Natural killer cell (primary cell): Measurements from ENCODE around the gene CEMP1. TPM values are rescaled to one million over a fixed set of nuclear protein-coding genes. Genes with fewer than 3 reads are reported as not detected.
A peak's percentile ranks its signal among the peaks of the same experiment; 100 is the strongest.

Experiments used
- ATAC-seq, 3 donors: fragments of 150-1000 bp in 2 of 3; fragments of 200-7000 bp in 1 of 3; cut with Tn5 transposase; 1 replicate in 1 of 3; 2 replicates in 2 of 3; pipeline ENCODE4 v1.10.0; 2021; ENCODE audit warnings: mild to moderate bottlenecking in 2 of 3, moderate library complexity in 2 of 3
- DNase-seq, 2 donors: peaks; one replicate each; pipeline versions ENCODE4 v3.0.0 to v3.0.0-alpha.2; 2013 to 2021; ENCODE audit warnings: mixed read lengths in 1 of 2
- H3K27ac ChIP-seq: one replicate; pipeline ENCODE4 v1.5.1; 2013; ENCODE audit warnings: mild to moderate bottlenecking, low read length
- H3K27me3 ChIP-seq: one replicate; pipeline ENCODE4 v1.6.1; 2013; ENCODE audit warnings: low read length; ENCODE audit not compliant: control insufficient read depth, insufficient read depth
- H3K36me3 ChIP-seq: one replicate; pipeline ENCODE4 v1.6.1; 2013; ENCODE audit warnings: low read length; ENCODE audit not compliant: control insufficient read depth, insufficient read depth
- H3K4me1 ChIP-seq: one replicate; pipeline ENCODE4 v1.6.1; 2013; ENCODE audit warnings: low read length; ENCODE audit not compliant: control insufficient read depth, insufficient read depth
- H3K4me3 ChIP-seq: one replicate; pipeline ENCODE4 v1.5.1; 2013; ENCODE audit warnings: low read length
- H3K9me3 ChIP-seq: one replicate; pipeline ENCODE4 v1.6.1; 2013; ENCODE audit warnings: low read length; ENCODE audit not compliant: control insufficient read depth, insufficient read depth
- H3K27ac Mint-ChIP-seq, 2 donors: one replicate each; pipeline ENCODE4 v1.8.0; 2022; ENCODE audit warnings: mild to moderate bottlenecking in 2 of 2, mixed read lengths in 2 of 2, moderate library complexity in 1 of 2
- H3K27me3 Mint-ChIP-seq, 2 donors: one replicate each; pipeline ENCODE4 v1.8.0; 2022; ENCODE audit warnings: low read depth in 2 of 2, mixed read lengths in 2 of 2
- H3K36me3 Mint-ChIP-seq: one replicate; pipeline ENCODE4 v1.8.0; 2022; ENCODE audit warnings: mixed read lengths
- H3K4me1 Mint-ChIP-seq, 2 donors: one replicate each; pipeline ENCODE4 v1.8.0; 2022; ENCODE audit warnings: mixed read lengths in 2 of 2
- H3K4me3 Mint-ChIP-seq: one replicate; pipeline ENCODE4 v1.8.0; 2022; ENCODE audit warnings: mild to moderate bottlenecking, moderate library complexity, mixed read lengths
- H3K9me3 Mint-ChIP-seq, 2 donors: one replicate each; pipeline ENCODE4 v1.8.0; 2022; ENCODE audit warnings: mixed read lengths in 2 of 2
- WGBS: methylation state at CpG from one replicate; pipeline ENCODE4 v1.1.7; 2013; ENCODE audit warnings: missing lambda C conversion rate; ENCODE audit not compliant: insufficient coverage; 5-methylcytosine and 5-hydroxymethylcytosine counted together
- intact Hi-C: fragments of 100-400 bp; cut with micrococcal nuclease; formaldehyde crosslinking; loops from one replicate; pipeline ENCODE4 v1.14.2; 2022
- total RNA-seq, 4 donors: library from RNA; stranded (reverse); fragments of 120-200 nt in 1 of 4; gene quantifications; one replicate each; pipeline versions ENCODE4 v1.2.3 to v1.2.4, GENCODE V29; 2013 to 2022
- TF ChIP-seq, protein P1 (sequence below): fragments of 200-600 bp; IDR thresholded peaks from one replicate; pipeline ENCODE4 v1.8.0; 2022; ENCODE audit warnings: antibody characterized with exemption

Gene CEMP1
- total RNA-seq, 3 donors from 2014 or later (not counting 1 experiment from before 2014, with no cell fraction given): 0.28 to 0.56 (median 0.45) TPM

DNA sequence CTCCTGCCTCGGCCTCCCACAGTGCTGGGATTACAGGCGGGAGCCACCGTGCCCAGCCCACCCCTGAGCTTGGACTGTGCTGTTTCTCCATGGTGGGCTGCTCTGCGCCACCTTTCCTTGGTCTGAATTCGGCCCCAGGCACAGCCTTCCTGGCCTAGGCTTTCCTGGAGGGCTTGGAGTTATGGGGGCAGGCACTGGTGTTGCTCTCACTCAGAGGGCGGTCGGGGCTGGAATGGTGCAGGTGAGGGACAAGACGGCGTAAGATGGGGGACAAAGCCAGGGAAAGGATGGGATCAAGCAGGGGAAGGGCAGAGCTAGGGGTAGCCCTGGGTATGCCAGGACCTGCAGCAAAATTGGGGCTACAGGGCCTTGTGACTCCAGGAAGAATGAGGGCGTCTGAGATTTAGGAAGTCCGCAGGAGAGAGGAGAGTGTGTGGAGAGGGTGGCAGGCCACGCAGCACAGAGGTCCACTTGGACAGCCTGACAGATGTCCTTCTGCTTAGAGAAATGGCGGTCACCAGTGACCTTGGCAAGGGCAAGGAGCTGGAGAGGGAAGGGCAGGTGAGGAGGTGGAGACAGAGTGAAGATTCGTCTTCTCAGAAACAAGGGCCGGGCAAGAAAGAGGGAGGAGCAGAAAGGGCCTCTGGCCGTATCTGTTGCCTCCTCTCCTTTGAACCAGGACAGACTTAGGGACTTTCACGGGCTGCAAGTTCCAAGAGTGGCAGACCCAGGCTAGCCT, 19.0 kb downstream of the CEMP1 start:
- Histone ChIP-seq H3K4me3 (no peak overlapping the region), H3K36me3 (peaks cover 1% of the 10 kb centered on the region), H3K27me3 (no peaks in the 10 kb centered on the region), H3K27ac (peak overlapping the region; percentile 91), H3K4me1 (peaks cover 74% of the 10 kb centered on the region), H3K9me3 (no peaks in the 10 kb centered on the region)
- Mint-ChIP-seq H3K4me1 (peaks cover 47 to 59% of the 10 kb centered on the region in 2 donors), H3K36me3 (no peaks in the 10 kb centered on the region), H3K4me3 (peak overlapping the region; percentile 92), H3K9me3 (no peaks in the 10 kb centered on the region), H3K27ac (peak overlapping the region; percentile 89 to 91), H3K27me3 (peaks cover 0 to 4% of the 10 kb centered on the region in 2 donors)
- DNase-seq: no peak
- no peak for ATAC-seq
- intact Hi-C loops: loop anchor here (5.0 kb wide), 1 partner anchor 170 kb away; the partner anchor contains the start of gene ABCA3
- TF ChIP-seq, protein P1, sequence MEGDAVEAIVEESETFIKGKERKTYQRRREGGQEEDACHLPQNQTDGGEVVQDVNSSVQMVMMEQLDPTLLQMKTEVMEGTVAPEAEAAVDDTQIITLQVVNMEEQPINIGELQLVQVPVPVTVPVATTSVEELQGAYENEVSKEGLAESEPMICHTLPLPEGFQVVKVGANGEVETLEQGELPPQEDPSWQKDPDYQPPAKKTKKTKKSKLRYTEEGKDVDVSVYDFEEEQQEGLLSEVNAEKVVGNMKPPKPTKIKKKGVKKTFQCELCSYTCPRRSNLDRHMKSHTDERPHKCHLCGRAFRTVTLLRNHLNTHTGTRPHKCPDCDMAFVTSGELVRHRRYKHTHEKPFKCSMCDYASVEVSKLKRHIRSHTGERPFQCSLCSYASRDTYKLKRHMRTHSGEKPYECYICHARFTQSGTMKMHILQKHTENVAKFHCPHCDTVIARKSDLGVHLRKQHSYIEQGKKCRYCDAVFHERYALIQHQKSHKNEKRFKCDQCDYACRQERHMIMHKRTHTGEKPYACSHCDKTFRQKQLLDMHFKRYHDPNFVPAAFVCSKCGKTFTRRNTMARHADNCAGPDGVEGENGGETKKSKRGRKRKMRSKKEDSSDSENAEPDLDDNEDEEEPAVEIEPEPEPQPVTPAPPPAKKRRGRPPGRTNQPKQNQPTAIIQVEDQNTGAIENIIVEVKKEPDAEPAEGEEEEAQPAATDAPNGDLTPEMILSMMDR: no peak
- WGBS: 97% methylated on average over 17 of the region's 17 CpGs

DNA sequence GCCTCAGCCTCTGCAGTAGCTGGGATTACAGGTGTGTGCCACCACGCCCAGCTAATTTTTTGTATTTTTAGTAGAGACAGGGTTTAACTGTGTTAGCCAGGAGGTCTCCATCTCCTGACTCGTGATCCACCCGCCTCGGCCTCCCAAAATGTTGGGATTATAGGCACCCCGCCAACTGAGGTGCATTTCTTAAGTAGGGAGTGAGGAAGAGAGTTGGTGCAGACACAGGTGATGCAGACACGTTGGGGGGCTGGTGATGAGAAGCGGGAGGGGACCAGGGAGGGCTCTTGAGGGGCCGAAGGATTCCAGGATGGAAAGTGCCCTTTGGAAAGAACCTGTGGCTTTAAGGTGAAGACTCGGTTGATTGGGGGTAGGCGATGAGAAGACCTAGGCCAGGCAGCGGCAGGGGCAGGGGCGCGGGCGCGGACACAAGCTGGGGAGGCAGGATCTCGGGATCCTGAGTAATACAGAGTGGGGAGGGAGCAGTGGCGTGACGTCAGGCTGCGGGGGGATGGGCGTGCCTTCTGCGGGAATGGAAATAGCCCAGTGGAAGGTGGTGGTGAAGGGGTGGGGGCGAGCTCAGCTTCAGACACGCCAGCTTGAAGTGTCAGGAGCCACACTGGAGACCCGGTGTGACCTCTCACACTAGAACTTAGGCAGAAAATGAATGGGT, 19.9 kb downstream of the CEMP1 start:
- no peaks in the 10 kb centered on the region for H3K36me3 Mint-ChIP-seq
- H3K9me3 Mint-ChIP-seq: no peaks in the 10 kb centered on the region
- H3K27ac Mint-ChIP-seq: peak overlapping the region in 1 of 2 donors; percentile 90
- ATAC-seq: no peak
- Histone ChIP-seq H3K36me3 (no peaks in the 10 kb centered on the region), H3K4me3 (no peak overlapping the region), H3K4me1 (peaks cover 73% of the 10 kb centered on the region), H3K9me3 (no peaks in the 10 kb centered on the region), H3K27me3 (no peaks in the 10 kb centered on the region), H3K27ac (no peak overlapping the region)
- 91% methylated on average over 24 of the region's 24 CpGs for WGBS
- peaks cover 38 to 55% of the 10 kb centered on the region in 2 donors for H3K4me1 Mint-ChIP-seq
- TF ChIP-seq, protein P1: no peak
- H3K27me3 Mint-ChIP-seq: peaks cover 0 to 4% of the 10 kb centered on the region in 2 donors
- no peak overlapping the region for H3K4me3 Mint-ChIP-seq
- intact Hi-C loops: loop anchor here (5.0 kb wide), 1 partner anchor 169 kb away; the partner anchor contains the start of gene ABCA3
- DNase-seq: no peak

DNA sequence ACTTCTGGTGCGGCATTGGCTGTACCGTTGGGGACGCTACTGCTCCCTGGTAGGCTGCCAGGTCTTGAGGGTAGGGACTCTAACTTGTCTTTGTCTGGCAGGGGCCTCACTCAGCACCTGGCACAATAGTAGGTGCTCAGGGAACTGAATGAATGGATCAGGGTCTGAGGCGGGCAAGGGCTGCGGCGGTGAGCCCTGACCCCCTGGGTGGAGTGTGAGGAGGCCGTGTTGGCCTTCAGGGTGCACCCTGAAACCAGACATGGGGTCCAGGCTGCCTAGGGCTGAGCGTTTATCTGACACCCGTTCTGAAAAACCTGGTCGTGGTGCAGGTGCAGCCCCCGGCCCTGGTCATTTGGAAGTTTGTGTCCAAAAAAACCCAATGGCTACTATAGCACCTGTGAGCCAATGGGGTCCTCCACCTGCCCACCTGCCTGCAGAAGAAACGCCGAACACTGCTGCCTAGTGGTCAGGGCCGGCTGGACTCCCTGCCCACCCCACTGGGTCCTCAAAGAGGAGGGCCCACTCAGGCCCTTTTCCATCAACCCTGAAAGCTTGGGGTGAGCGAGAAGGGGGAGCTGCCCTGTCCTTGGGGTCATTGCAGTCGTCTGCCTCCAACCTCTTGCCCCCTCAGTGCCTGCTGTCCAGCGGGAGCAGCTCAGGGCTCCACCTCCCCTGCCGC, 22.3 kb downstream of the CEMP1 start:
- intact Hi-C loops: no loop called here

More for the DNA sequence above, 22.3 kb downstream of the CEMP1 start:
- Histone ChIP-seq H3K36me3 (no peaks in the 10 kb centered on the region), H3K9me3 (no peaks in the 10 kb centered on the region), H3K27ac (no peak overlapping the region), H3K27me3 (no peaks in the 10 kb centered on the region), H3K4me1 (peaks cover 55% of the 10 kb centered on the region), H3K4me3 (no peak overlapping the region)
- 91% methylated on average over 18 of the region's 18 CpGs for WGBS
- TF ChIP-seq, protein P1: no peak
- ATAC-seq: no peak
- no peaks in the 10 kb centered on the region for H3K36me3 Mint-ChIP-seq
- H3K9me3 Mint-ChIP-seq: no peaks in the 10 kb centered on the region
- no peak for DNase-seq
- peak overlapping the region in 1 of 2 donors; percentile 90 for H3K27ac Mint-ChIP-seq
- peaks cover 0 to 4% of the 10 kb centered on the region in 2 donors for H3K27me3 Mint-ChIP-seq
- no peak overlapping the region for H3K4me3 Mint-ChIP-seq
- H3K4me1 Mint-ChIP-seq: peaks cover 21 to 36% of the 10 kb centered on the region in 2 donors
